Tibial artery (tissue), 4 donors: ENCODE data around the gene ST8SIA5.

Source experiments
- DNase-seq, 2 donors: peaks; one replicate each; pipeline ENCODE4 v3.0.0-alpha.2; 2019
- H3K27ac ChIP-seq, 2 donors: fragments of 200-600 bp; sonication (generic) in 1 of 2; 1 replicate in 1 of 2; 2 replicates in 1 of 2; pipeline ENCODE4 v1.5.1; 2018 to 2019; ENCODE audit warnings: mild to moderate bottlenecking in 1 of 2
- H3K27me3 ChIP-seq, 2 donors: fragments of 200-600 bp; sonication (generic) in 1 of 2; one replicate each; pipeline versions ENCODE4 v1.5.1 to v1.6.0; 2016 to 2019
- H3K36me3 ChIP-seq, 3 donors: fragments of 200-600 bp; sonication (generic) in 2 of 3; one replicate each; pipeline ENCODE4 v1.5.1; 2016 to 2019; ENCODE audit warnings: mild to moderate bottlenecking in 2 of 3
- H3K4me1 ChIP-seq, 4 donors: fragments of 200-600 bp; sonication (generic) in 2 of 4; 1 replicate in 3 of 4; 2 replicates in 1 of 4; pipeline ENCODE4 v1.5.1; 2016 to 2019
- H3K4me3 ChIP-seq, 2 donors: fragments of 200-600 bp; sonication (generic) in 1 of 2; 1 replicate in 1 of 2; 2 replicates in 1 of 2; pipeline ENCODE4 v1.5.1; 2018 to 2019; ENCODE audit warnings: mild to moderate bottlenecking in 2 of 2
- H3K9me3 ChIP-seq, 3 donors: fragments of 200-600 bp; sonication (generic) in 1 of 3; one replicate each; pipeline ENCODE4 v1.5.1; 2016 to 2019
- CTCF ChIP-seq, 2 experiments: fragments of 200-600 bp in 1 of 2; fragments of 450-650 bp in 1 of 2; IDR thresholded peaks; one replicate each; pipeline ENCODE4 v1.5.1; 2017 to 2019; ENCODE audit warnings: antibody characterized with exemption in 2 of 2, mild to moderate bottlenecking in 1 of 2, moderate library complexity in 1 of 2
- intact Hi-C: fragments of 100-400 bp; cut with DNase I; formaldehyde crosslinking; loops from one replicate; pipeline ENCODE4 v1.15.0; 2023; ENCODE audit warnings: low total_unique reads

Gene ST8SIA5

GRCh38 chr18:46623541-46623940, 133.3 kb downstream of the ST8SIA5 start:
- intact Hi-C loops = no loop called here
- Histone ChIP-seq H3K27me3 (peaks cover 0 to 7% of the 10 kb centered on the region in 2 donors), H3K9me3 (no peaks in the 10 kb centered on the region), H3K4me1 (peaks cover 0 to 7% (median 3%) of the 10 kb centered on the region in 4 donors), H3K36me3 (no peaks in the 10 kb centered on the region), H3K4me3 (no peak overlapping the region), H3K27ac (no peak overlapping the region)
- DNase-seq = no peak
- no peak for TF ChIP-seq CTCF (IDR thresholded peaks at IDR 0.05)

DNA sequence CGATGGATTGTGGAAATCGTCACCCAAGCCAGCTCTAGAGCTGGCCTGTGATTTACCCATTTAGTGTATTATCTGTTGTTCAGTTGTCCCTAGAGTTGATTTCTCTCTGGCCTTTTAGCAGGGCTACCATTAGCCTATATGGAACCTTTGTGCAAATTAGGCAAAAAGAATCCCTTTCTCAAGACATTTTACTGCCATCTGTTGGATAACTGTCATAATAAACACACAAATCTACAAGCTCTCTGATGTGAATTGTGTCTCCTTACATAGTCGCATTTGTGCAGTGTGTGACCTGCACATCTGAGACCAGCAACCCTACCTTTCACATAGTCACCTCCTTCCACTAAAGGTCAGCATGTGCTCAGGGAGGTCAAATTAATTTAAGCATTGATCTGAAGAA, 133.9 kb downstream of the ST8SIA5 start:
- Histone ChIP-seq H3K27me3 (peaks cover 0 to 4% of the 10 kb centered on the region in 2 donors), H3K4me3 (no peak overlapping the region), H3K36me3 (no peaks in the 10 kb centered on the region), H3K27ac (no peak overlapping the region), H3K4me1 (peaks cover 0 to 7% (median 3%) of the 10 kb centered on the region in 4 donors), H3K9me3 (no peaks in the 10 kb centered on the region)
- intact Hi-C loops = no loop called here
- no peak for DNase-seq
- no peak for TF ChIP-seq CTCF (IDR thresholded peaks at IDR 0.05)

- H3K9me3 ChIP-seq = no peaks in the 10 kb centered on the region
- intact Hi-C loops = no loop called here
- H3K27me3 ChIP-seq = peaks cover 0 to 2% of the 10 kb centered on the region in 2 donors
- peaks cover 0 to 7% (median 3%) of the 10 kb centered on the region in 4 donors for H3K4me1 ChIP-seq
- H3K36me3 ChIP-seq = no peaks in the 10 kb centered on the region
- DNase-seq = no peak
- TF ChIP-seq CTCF (IDR thresholded peaks at IDR 0.05) = no peak
- H3K4me3 ChIP-seq = no peak overlapping the region
- no peak overlapping the region for H3K27ac ChIP-seq
Observed at GRCh38 chr18:46622451-46622850, 134.4 kb downstream of the ST8SIA5 start.

- H3K36me3 ChIP-seq = no peaks in the 10 kb centered on the region
- H3K27me3 ChIP-seq = peaks cover 0 to 2% of the 10 kb centered on the region in 2 donors
- H3K27ac ChIP-seq = no peak overlapping the region
- no peak overlapping the region for H3K4me3 ChIP-seq
- no peak for DNase-seq
- H3K4me1 ChIP-seq = peaks cover 0 to 7% (median 3%) of the 10 kb centered on the region in 4 donors
- TF ChIP-seq CTCF (IDR thresholded peaks at IDR 0.05) = no peak
- H3K9me3 ChIP-seq = no peaks in the 10 kb centered on the region
- intact Hi-C loops = no loop called here
Observed at GRCh38 chr18:46621871-46622270, 135.0 kb downstream of the ST8SIA5 start.

- H3K4me3 ChIP-seq = no peak overlapping the region
- TF ChIP-seq CTCF (IDR thresholded peaks at IDR 0.05) = no peak
- H3K4me1 ChIP-seq = peaks cover 0 to 7% (median 3%) of the 10 kb centered on the region in 4 donors
- intact Hi-C loops = no loop called here
- peaks cover 0 to 2% of the 10 kb centered on the region in 2 donors for H3K27me3 ChIP-seq
- DNase-seq = no peak
- no peaks in the 10 kb centered on the region for H3K9me3 ChIP-seq
- H3K27ac ChIP-seq = no peak overlapping the region
- no peaks in the 10 kb centered on the region for H3K36me3 ChIP-seq
Observed at GRCh38 chr18:46621111-46621766, 135.6 kb downstream of the ST8SIA5 start.
